Lower leg skin (tissue), 3 donors: ENCODE results near the gene INTS7.

Experiments
- POLR2A ChIP-seq, 2 donors: fragments of 450-650 bp; IDR thresholded peaks; one replicate each; pipeline ENCODE4 v1.6.1; 2016 to 2017; ENCODE audit warnings: antibody characterized with exemption in 2 of 2, mild to moderate bottlenecking in 1 of 2, moderate library complexity in 1 of 2
- TF ChIP-seq, protein P1 (sequence below), 3 donors: fragments of 450-650 bp; IDR thresholded peaks; one replicate each; pipeline ENCODE4 v1.5.1; 2016; ENCODE audit warnings: antibody characterized with exemption in 3 of 3, mild to moderate bottlenecking in 3 of 3, moderate library complexity in 2 of 3

DNA sequence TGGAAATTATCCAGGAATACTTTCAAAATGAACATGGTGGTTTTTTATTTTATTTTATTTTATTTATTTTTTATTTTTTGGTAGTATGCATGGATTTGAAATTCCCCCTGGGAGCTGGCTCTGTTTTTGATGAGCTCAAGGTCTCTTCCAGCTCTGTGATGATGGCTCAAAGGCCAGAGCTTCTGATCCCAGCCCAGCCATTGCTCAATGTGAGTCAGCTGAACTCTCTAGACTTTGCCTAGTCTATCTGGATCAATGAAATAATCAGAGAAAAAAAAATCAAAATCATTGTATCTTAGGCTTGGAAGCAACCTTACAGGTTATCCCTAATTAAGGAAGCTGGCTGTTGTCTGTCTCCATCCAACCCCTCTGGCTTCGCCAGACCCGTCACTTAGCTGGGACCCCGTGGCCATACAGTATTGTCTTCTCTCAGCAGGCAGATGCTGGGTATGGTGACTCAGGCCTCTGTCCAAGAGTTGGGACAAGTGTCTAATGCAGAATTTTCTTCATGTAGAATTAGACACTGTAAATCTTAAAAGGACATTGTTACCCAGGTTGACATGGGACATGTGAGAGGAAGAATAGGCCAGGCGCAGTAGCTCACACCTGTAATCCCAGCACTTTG, 114.6 kb downstream of the INTS7 start:
- TF ChIP-seq, protein P1, sequence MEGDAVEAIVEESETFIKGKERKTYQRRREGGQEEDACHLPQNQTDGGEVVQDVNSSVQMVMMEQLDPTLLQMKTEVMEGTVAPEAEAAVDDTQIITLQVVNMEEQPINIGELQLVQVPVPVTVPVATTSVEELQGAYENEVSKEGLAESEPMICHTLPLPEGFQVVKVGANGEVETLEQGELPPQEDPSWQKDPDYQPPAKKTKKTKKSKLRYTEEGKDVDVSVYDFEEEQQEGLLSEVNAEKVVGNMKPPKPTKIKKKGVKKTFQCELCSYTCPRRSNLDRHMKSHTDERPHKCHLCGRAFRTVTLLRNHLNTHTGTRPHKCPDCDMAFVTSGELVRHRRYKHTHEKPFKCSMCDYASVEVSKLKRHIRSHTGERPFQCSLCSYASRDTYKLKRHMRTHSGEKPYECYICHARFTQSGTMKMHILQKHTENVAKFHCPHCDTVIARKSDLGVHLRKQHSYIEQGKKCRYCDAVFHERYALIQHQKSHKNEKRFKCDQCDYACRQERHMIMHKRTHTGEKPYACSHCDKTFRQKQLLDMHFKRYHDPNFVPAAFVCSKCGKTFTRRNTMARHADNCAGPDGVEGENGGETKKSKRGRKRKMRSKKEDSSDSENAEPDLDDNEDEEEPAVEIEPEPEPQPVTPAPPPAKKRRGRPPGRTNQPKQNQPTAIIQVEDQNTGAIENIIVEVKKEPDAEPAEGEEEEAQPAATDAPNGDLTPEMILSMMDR (IDR thresholded peaks at IDR 0.05) = no peak
- no peak for TF ChIP-seq POLR2A (IDR thresholded peaks at IDR 0.05)
